Mucosa of rectum (tissue), 2 donors: ENCODE results near the gene ASCL5.
A peak's percentile ranks its signal among the peaks of the same experiment; 100 is the strongest.
"Not testable (repeated sequence)": the region's sequence is repeated elsewhere in the genome, so short reads cannot be mapped to it uniquely, and the experiment has no call there.

Experiments used
- H3K27ac ChIP-seq, 2 donors: one replicate each; pipeline ENCODE4 v1.7.0; 2013; ENCODE audit warnings: inconsistent platforms in 2 of 2, low read depth in 2 of 2, low read length in 2 of 2
- H3K27me3 ChIP-seq, 2 donors: one replicate each; pipeline ENCODE4 v1.7.0; 2013; ENCODE audit warnings: low read length in 2 of 2; ENCODE audit not compliant: control insufficient read depth in 2 of 2, insufficient read depth in 2 of 2
- H3K36me3 ChIP-seq, 2 donors: one replicate each; pipeline ENCODE4 v1.7.0; 2013; ENCODE audit warnings: low read length in 2 of 2; ENCODE audit not compliant: control insufficient read depth in 2 of 2, insufficient read depth in 2 of 2
- H3K4me1 ChIP-seq, 2 donors: one replicate each; pipeline ENCODE4 v1.7.0; 2013; ENCODE audit warnings: low read length in 2 of 2, mild to moderate bottlenecking in 1 of 2; ENCODE audit not compliant: control insufficient read depth in 2 of 2, insufficient read depth in 2 of 2
- H3K4me3 ChIP-seq, 2 donors: one replicate each; pipeline ENCODE4 v1.7.0; 2013; ENCODE audit warnings: low read length in 2 of 2
- H3K9ac ChIP-seq, 2 donors: one replicate each; pipeline ENCODE4 v1.7.0; 2013; ENCODE audit warnings: low read length in 2 of 2, low read depth in 1 of 2, mild to moderate bottlenecking in 1 of 2
- H3K9me3 ChIP-seq, 2 donors: one replicate each; pipeline ENCODE4 v1.7.0; 2013; ENCODE audit warnings: low read length in 2 of 2; ENCODE audit not compliant: control insufficient read depth in 2 of 2
- donor health status: healthy.
- donor health status: Normal muscosa, but diverticular disease.

The ASCL5 gene

DNA sequence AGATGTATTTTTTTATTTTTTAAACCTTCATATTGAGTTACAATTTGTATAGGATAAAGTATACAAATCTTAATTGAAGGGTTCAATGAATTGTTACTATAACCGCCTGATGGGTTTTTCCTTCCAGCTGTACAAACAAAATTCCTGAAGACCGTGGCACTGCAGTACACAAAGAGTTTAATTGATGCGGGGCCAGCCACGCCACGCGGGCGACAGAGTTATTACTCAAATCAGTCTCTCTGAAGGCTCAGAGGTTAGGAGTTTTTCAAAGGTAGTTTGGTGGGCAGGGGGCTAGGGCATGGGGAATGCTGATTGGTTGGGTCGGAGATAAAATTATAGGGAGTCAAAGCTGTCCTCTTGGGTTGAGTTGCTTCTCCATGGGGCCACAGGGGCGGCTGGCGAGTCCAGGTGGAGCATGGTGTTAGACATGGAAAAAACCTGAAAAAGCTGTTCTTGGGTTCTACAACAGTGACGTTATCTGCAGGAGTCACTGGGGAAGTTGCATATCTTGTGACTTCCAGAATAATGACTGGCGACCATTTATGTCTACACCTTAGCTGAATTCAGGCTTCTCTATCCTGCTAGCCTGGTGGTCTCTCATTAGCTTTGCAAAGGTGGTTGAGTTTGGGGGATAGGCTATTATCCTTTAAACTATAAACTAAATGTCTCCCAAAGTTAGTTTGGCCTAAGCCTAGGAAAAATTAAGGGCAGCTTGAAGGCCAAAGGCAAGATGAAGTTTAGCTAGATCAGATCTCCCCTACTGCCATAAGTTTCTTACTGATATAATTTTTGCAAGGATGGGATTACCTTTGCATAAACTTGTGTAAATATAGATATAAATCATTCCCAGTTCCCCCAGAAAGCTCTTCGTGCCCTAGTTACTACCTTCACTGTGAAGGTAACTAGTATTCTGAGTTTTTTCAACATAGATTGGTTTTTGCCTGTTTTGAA is 40.3 kb upstream of the ASCL5 start:
- H3K27me3 ChIP-seq = no peaks in the 10 kb centered on the region

DNA sequence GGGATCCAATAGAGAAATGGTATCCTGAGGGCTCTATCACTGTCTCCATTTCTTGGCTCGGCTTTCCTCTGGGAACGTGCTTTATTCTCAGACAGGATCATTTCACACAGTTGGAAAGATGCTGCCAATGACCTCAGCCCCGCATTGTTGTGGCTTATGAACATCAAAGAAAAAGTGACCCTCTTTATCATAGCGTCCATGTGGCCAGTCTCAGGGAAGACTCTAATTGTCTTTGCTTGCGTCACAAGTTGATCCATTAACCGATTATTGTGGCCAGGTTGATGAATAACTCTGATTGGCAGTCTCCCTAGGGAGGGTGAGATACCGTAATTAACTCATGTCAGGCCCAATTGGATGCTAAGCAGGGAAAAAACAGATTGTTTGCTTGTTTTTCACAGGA is 37.7 kb upstream of the ASCL5 start:
- Histone ChIP-seq H3K9me3 (no peaks in the 10 kb centered on the region), H3K36me3 (no peaks in the 10 kb centered on the region), H3K9ac (no peak overlapping the region), H3K4me3 (no peak overlapping the region), H3K27ac (no peak overlapping the region), H3K4me1 (no peaks in the 10 kb centered on the region), H3K27me3 (no peaks in the 10 kb centered on the region)

More for the DNA sequence above, 40.3 kb upstream of the ASCL5 start:
- Histone ChIP-seq H3K9me3 (no peaks in the 10 kb centered on the region), H3K4me3 (no peak overlapping the region), H3K36me3 (no peaks in the 10 kb centered on the region), H3K27ac (no peak overlapping the region), H3K4me1 (peaks cover 6 to 10% of the 10 kb centered on the region in 2 donors), H3K9ac (no peak overlapping the region)

DNA sequence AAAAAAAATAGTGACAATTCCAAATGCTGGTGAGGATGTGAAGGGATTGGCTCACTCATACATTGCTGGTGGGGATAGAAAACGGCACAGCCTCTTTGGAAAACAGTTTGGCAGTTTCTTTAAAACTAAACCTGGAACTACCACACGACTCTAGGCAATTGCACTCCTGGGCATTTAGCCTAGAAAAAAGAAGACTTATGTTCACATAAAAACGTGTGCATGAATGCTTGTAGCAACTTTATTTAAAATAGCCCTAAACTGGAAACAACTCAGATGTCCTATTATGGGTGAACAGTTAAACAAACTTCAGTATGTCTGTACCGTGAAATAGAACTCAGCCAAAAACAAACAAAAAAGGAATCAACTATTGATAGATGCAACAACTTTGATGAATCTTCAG is 36.7 kb upstream of the ASCL5 start:
- Histone ChIP-seq H3K27ac (no peak overlapping the region), H3K9me3 (no peaks in the 10 kb centered on the region), H3K36me3 (no peaks in the 10 kb centered on the region)

DNA sequence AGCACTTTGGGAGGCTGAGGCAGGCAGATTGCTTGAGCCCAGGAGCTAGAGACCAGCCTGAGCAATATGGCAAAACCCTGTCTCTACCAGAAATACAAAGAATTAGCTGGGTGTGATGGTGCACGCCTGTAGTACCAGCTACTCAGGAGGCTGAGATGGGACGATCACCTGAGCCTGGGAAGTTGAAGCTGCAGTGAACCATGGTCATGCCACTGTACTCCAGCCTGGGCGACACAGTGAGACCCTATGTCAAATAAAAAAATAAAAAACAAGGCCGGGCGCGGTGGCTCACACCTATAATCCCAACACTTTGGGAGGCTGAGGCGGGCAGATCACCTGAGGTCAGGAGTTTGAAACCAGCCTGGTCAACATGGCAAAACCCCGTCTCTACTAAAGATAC is 36.1 kb upstream of the ASCL5 start:
- not testable (repeated sequence) for H3K4me3 ChIP-seq, H3K9me3 ChIP-seq, H3K4me1 ChIP-seq, H3K27me3 ChIP-seq, H3K9ac ChIP-seq, H3K36me3 ChIP-seq, H3K27ac ChIP-seq

More for the DNA sequence above, 36.7 kb upstream of the ASCL5 start:
- Histone ChIP-seq H3K9ac (no peak overlapping the region), H3K4me3 (no peak overlapping the region), H3K27me3 (no peaks in the 10 kb centered on the region), H3K4me1 (no peaks in the 10 kb centered on the region)

DNA sequence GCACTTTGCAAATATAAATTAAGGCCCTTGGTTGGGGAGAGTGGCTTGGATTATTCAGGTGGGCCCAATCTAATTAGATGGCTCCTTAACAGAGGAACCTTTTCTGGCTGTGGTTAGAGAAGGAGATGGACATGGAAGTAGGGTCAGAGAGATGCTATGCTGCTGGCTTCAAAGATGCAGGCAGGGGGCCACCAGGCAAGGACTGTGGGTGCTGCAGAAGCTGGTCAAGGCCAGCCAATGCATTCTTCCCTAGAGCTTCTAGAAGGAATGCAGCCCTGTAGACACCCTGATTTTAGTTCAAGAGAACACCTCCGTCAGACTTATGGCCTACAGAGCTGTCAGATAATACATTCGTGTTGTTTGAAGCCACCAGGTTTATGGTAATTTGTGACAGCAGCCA is 31.0 kb upstream of the ASCL5 start:
- Histone ChIP-seq H3K27me3 (no peaks in the 10 kb centered on the region), H3K4me1 (peaks cover 0 to 9% of the 10 kb centered on the region in 2 donors), H3K4me3 (no peak overlapping the region), H3K36me3 (no peaks in the 10 kb centered on the region), H3K9ac (no peak overlapping the region), H3K9me3 (peaks cover 0 to 2% of the 10 kb centered on the region in 2 donors), H3K27ac (no peak overlapping the region)

GRCh38 chr1:201156819-201157218 is 29.8 kb upstream of the ASCL5 start:
- peaks cover 0 to 2% of the 10 kb centered on the region in 2 donors for H3K9me3 ChIP-seq
- no peak overlapping the region for H3K27ac ChIP-seq
- no peak overlapping the region for H3K4me3 ChIP-seq
- no peaks in the 10 kb centered on the region for H3K27me3 ChIP-seq
- H3K36me3 ChIP-seq = no peaks in the 10 kb centered on the region
- H3K4me1 ChIP-seq = peaks cover 0 to 9% of the 10 kb centered on the region in 2 donors
- H3K9ac ChIP-seq = no peak overlapping the region

DNA sequence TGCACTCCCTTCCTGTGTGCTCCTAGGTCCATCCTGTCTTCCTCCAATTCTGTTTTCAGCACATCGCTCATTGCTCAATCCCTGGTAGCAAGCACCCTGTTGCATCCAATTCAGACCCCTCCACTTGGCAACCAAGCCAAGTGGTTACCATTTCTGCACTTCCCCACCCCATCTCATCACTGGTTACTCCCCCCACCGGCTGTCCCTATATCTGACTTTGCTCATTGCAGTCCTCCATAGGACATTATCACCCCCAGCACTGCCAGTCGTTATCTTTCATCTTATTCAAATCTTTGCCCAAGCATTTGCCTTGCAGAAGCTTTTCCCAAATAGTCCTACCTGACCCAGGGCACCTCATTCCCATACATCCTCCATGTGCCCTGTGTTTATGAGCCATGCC is 29.4 kb upstream of the ASCL5 start:
- H3K4me1 ChIP-seq = peaks cover 0 to 9% of the 10 kb centered on the region in 2 donors
- peaks cover 0 to 2% of the 10 kb centered on the region in 2 donors for H3K9me3 ChIP-seq
- no peak overlapping the region for H3K9ac ChIP-seq
- no peaks in the 10 kb centered on the region for H3K27me3 ChIP-seq
- H3K27ac ChIP-seq = no peak overlapping the region
- no peak overlapping the region for H3K4me3 ChIP-seq
- peaks cover 0 to 2% of the 10 kb centered on the region in 2 donors for H3K36me3 ChIP-seq

- no peak overlapping the region for H3K9ac ChIP-seq
- peaks cover 0 to 2% of the 10 kb centered on the region in 2 donors for H3K9me3 ChIP-seq
- no peak overlapping the region for H3K27ac ChIP-seq
- peaks cover 0 to 9% of the 10 kb centered on the region in 2 donors for H3K4me1 ChIP-seq
- peaks cover 0 to 2% of the 10 kb centered on the region in 2 donors for H3K36me3 ChIP-seq
- no peak overlapping the region for H3K4me3 ChIP-seq
- H3K27me3 ChIP-seq = no peaks in the 10 kb centered on the region
Measured at GRCh38 chr1:201155354-201155753, 28.4 kb upstream of the ASCL5 start.

DNA sequence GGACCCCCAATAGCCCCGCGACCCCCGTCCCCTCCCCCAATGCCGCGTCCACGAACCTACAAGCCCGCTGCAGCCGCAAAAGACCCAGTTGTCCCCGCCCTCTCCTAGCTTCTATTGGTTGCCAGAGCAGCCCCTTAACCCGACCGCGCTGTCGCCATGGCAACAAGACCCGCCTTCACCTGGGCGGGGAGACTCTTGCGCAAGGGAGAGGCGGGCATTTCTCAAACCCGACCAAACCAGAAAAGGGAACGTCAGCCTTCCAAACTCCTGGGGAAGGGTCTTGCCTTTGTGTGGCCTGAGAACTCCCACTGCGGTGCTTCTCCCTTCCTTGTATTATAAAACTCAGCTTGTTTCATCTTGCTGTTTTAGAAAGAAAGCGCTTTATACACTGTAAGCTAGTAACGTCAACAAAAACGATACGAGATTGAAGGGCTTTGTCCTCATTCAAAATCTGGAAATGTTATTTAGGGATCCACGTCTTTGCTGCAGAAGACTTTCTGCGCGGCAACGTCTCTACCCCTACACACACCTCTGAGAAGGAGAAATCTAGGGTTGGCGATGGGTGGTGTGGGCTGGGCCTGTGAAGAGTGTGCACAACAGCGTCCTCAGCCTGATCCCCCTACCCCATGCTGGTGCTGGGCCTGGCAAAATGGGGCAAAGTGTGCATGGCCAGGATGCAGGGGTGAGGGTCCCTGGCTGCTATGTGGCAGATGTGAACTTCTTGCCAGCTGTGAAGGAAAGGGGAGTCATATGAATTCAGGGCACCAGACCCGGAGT is 27.6 kb upstream of the ASCL5 start, which contains the start of gene TMEM9:
TSS of gene TMEM9 (minus strand) at position 86 of the 777 bp plus-strand sequence. CDS start 551 bp downstream, outside the sequence.
- H3K4me1 ChIP-seq = peaks cover 0 to 9% of the 10 kb centered on the region in 2 donors
- H3K4me3 ChIP-seq = peak within 1 kb of the TSS; percentile 77 to 79
- H3K36me3 ChIP-seq = peaks cover 0 to 7% of the 10 kb centered on the region in 2 donors
- peaks cover 0 to 2% of the 10 kb centered on the region in 2 donors for H3K9me3 ChIP-seq
- H3K9ac ChIP-seq = peak within 1 kb of the TSS; percentile 66 to 74
- peak within 1 kb of the TSS in 1 of 2 donors; percentile 37 for H3K27ac ChIP-seq
- H3K27me3 ChIP-seq = no peaks in the 10 kb centered on the region
